Activated naive CD4-positive, alpha-beta T cell treated with anti-CD3 and anti-CD28 coated beads, Interleukin-2, amount 50 U/mL, for 24 hours (primary cell): ENCODE data around the gene PMS1.
"Not testable (repeated sequence)": the region's sequence is repeated elsewhere in the genome, so short reads cannot be mapped to it uniquely, and the experiment has no call there.

Experiments used
- H3K27ac Mint-ChIP-seq: one replicate; pipeline ENCODE4 v1.8.0; 2021; ENCODE audit warnings: mild to moderate bottlenecking, mixed read lengths
- H3K27me3 Mint-ChIP-seq: one replicate; pipeline ENCODE4 v1.8.0; 2021; ENCODE audit warnings: mixed read lengths
- H3K36me3 Mint-ChIP-seq: one replicate; pipeline ENCODE4 v1.8.0; 2021; ENCODE audit warnings: mixed read lengths
- H3K4me1 Mint-ChIP-seq: one replicate; pipeline ENCODE4 v1.8.0; 2021; ENCODE audit warnings: mixed read lengths
- H3K4me3 Mint-ChIP-seq: one replicate; pipeline ENCODE4 v1.8.0; 2021; ENCODE audit warnings: mild to moderate bottlenecking, mixed read lengths
- H3K9me3 Mint-ChIP-seq: one replicate; pipeline ENCODE4 v1.8.0; 2021; ENCODE audit warnings: mixed read lengths

Gene PMS1

DNA sequence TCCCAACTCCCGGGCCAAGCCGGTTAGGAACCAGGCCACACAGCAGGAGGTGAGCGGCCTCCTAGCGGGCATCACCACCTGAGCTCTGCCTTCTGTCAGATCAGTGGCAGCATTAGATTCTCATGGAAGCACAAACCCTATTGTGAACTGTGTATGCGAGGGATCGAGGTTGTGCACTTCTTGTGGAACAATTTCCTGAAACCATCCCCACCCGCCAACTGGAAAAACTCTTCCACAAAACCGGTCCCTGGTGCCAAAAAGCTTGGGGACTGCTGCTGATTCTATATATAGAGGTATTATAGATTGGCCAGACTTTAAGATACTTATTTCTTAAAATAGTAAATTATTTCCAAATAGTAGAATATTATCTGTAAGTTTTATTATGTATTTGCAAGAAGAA is 89.4 kb downstream of the PMS1 start:
- no peak overlapping the region for H3K27ac Mint-ChIP-seq
- peaks cover 32% of the 10 kb centered on the region for H3K36me3 Mint-ChIP-seq

DNA sequence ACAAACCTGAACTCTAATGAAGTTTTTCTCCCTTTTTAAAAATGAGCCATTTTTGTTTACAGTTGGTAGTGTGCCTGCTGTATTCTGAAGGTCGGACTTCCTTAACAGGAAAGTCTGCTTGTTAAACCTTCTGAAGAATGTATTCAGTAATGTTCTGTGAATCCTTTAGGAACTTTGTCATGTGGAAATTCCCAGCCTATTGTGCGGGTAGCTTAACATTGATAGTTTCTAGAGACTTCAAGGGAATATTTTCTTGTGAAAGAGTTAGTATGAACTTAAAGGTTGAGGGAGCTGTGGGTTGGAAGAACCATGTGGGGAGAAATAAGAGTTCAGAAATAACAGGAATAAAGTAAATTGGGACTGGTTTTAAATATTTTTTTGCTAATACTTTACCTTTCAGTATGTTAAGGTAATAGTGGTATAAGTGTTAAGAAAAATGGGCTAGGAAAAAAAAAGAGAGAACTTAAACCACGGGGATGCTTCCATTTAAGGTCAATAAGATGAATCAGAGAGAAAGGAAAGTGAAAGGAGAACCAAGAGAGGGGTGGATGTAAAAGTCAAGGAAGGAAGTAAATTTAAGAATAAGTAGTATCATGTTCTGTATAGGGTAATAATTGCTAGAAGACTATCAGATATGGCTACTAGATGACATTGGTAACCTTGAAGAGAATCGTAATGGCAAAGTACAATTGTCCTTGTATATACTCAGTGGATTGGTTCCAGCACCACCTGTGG is 90.5 kb downstream of the PMS1 start:
- Mint-ChIP-seq H3K4me1 (peaks cover 17% of the 10 kb centered on the region), H3K36me3 (peaks cover 31% of the 10 kb centered on the region), H3K27me3 (no peaks in the 10 kb centered on the region), H3K27ac (no peak overlapping the region), H3K4me3 (no peak overlapping the region), H3K9me3 (no peaks in the 10 kb centered on the region)

More for the DNA sequence above, 89.4 kb downstream of the PMS1 start:
- H3K9me3 Mint-ChIP-seq, result no peaks in the 10 kb centered on the region
- H3K27me3 Mint-ChIP-seq, result no peaks in the 10 kb centered on the region
- no peak overlapping the region for H3K4me3 Mint-ChIP-seq
- H3K4me1 Mint-ChIP-seq, result peaks cover 17% of the 10 kb centered on the region

DNA sequence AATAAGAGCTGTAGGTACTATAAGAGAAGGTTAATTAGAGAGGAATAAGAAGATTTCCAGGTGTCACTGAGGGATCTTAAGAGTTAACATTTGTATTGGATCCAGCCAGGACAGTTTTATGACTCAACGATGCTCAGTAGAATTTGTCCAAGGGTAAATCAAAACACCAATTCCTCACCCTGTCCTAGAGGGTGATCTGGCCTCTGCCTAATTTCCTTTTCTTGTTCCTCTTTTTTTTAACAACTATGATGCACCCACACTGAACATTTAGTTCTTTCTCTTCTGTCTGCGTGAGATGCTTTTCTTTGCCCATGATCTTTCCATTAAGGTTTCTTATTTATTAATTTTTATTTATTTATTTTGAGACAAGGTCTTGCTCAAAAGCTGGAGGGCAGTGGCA is 92.0 kb downstream of the PMS1 start:
- Mint-ChIP-seq H3K9me3 (no peaks in the 10 kb centered on the region), H3K27me3 (no peaks in the 10 kb centered on the region), H3K4me3 (no peak overlapping the region), H3K27ac (no peak overlapping the region), H3K36me3 (peaks cover 27% of the 10 kb centered on the region), H3K4me1 (peaks cover 17% of the 10 kb centered on the region)

DNA sequence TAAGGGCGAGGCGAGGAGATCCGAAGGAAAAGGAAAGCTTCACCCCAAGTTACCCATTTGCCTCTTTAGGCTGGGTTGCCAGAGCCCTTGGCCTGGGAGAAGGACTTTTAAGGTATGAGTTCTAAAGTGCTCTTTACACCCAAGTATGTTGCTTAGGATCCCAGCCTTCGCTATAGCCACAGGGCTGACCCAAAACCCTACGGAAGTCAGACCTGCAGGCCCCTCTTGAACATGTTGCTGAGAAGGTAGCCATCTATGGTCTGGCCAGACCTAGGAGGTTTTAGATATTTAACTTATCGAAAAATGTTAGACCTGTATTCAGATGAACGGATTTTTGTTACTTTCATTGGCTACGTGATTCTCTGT is 95.4 kb downstream of the PMS1 start:
- no peaks in the 10 kb centered on the region for H3K9me3 Mint-ChIP-seq
- no peaks in the 10 kb centered on the region for H3K27me3 Mint-ChIP-seq
- H3K36me3 Mint-ChIP-seq, result peaks cover 19% of the 10 kb centered on the region
- peaks cover 10% of the 10 kb centered on the region for H3K4me1 Mint-ChIP-seq
- H3K4me3 Mint-ChIP-seq, result no peak overlapping the region
- H3K27ac Mint-ChIP-seq, result no peak overlapping the region

GRCh38 chr2:189880429-189880828 is 96.2 kb downstream of the PMS1 start:
- H3K4me1 Mint-ChIP-seq, result peaks cover 3% of the 10 kb centered on the region
- no peak overlapping the region for H3K27ac Mint-ChIP-seq
- H3K36me3 Mint-ChIP-seq, result peaks cover 14% of the 10 kb centered on the region
- no peaks in the 10 kb centered on the region for H3K9me3 Mint-ChIP-seq
- no peaks in the 10 kb centered on the region for H3K27me3 Mint-ChIP-seq
- no peak overlapping the region for H3K4me3 Mint-ChIP-seq

GRCh38 chr2:189880832-189881492 is 96.7 kb downstream of the PMS1 start:
- H3K4me3 Mint-ChIP-seq, result no peak overlapping the region
- H3K27me3 Mint-ChIP-seq, result no peaks in the 10 kb centered on the region
- no peak overlapping the region for H3K27ac Mint-ChIP-seq
- peaks cover 3% of the 10 kb centered on the region for H3K4me1 Mint-ChIP-seq
- H3K9me3 Mint-ChIP-seq, result no peaks in the 10 kb centered on the region
- peaks cover 13% of the 10 kb centered on the region for H3K36me3 Mint-ChIP-seq

DNA sequence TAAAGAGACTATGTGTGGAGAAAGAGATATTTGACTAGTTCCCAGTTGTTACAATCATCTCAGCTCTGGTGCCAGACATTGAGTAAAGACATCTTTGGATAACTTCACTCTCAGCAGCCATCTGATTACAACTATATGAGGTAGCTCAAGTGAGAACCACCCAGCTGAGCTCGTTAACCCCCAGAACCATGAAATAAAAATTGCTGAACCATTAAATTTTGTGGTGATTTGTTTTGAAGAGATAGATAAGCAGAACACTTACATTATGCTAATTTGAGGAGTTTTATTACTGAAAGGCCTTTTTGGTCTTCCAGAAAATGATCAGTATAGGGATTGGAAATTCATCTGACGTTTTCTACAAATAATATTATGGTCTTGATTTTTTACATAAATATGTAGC is 101.1 kb downstream of the PMS1 start:
- Mint-ChIP-seq H3K4me1 (no peaks in the 10 kb centered on the region), H3K4me3 (no peak overlapping the region), H3K27me3 (peaks cover 10% of the 10 kb centered on the region), H3K36me3 (peaks cover 2% of the 10 kb centered on the region), H3K27ac (no peak overlapping the region), H3K9me3 (no peaks in the 10 kb centered on the region)

DNA sequence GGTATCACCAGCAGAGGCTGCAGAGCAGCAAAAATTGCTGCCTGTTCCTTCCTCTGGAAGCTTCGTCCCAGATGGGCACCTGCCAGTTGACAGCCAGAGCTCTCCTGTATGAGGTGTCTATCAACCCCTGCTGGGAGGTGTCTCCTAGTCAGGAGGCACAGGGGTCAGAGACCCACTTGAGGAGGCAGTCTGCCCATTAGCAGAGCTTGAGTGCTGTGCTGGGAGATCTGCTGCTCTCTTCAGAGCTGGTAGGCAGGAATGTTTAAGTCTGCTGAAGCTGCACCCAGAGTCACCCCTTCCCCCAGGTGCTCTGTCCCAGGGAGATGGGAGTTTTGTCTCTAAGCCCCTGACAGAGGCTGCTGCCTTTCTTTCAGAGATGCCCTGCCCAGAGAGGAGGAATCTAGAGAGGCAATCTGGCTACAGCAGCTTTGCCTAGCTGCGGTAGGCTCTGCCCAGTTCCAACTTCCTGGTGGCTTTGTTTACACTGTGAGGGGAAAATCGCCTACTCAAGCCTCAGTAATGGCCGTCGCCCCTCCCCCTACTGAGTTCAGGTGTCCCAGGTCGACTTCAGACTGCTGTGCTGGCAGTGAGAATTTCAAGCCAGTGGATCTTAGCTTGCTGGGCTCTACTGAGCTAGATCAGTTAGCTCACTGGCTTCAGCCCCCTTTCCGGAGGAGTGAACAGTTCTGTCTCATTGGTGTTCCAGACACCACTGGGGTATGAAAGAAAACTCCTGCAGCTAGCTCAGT is 108.5 kb downstream of the PMS1 start:
- H3K27me3 Mint-ChIP-seq, H3K4me3 Mint-ChIP-seq, H3K4me1 Mint-ChIP-seq, H3K9me3 Mint-ChIP-seq, H3K27ac Mint-ChIP-seq, H3K36me3 Mint-ChIP-seq: not testable (repeated sequence)

GRCh38 chr2:189896809-189897208 is 112.6 kb downstream of the PMS1 start:
- peaks cover 2% of the 10 kb centered on the region for H3K36me3 Mint-ChIP-seq
- no peaks in the 10 kb centered on the region for H3K9me3 Mint-ChIP-seq
- H3K27me3 Mint-ChIP-seq, result peaks cover 8% of the 10 kb centered on the region
- no peaks in the 10 kb centered on the region for H3K4me1 Mint-ChIP-seq
- no peak overlapping the region for H3K4me3 Mint-ChIP-seq
- H3K27ac Mint-ChIP-seq, result no peak overlapping the region

DNA sequence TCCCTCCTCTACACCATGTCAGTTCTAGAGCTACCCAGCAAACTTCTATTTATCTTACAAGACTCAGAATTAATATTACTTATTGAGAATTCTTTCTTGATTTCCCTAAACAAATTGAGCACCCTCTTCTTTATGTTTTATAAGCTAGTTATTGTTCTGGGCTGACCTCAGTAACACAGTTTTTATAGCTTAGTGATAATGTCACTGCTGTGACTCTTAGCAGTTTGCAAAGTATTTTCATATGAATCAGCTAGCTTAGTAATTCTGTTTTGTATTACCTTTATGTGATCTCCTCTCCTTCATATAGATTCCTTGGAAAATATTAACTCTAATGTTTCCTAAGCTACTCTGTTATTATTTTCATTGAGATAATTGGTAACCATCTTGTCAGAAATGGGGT is 114.9 kb downstream of the PMS1 start:
- H3K9me3 Mint-ChIP-seq, result no peaks in the 10 kb centered on the region
- no peaks in the 10 kb centered on the region for H3K36me3 Mint-ChIP-seq
- peaks cover 13% of the 10 kb centered on the region for H3K27me3 Mint-ChIP-seq
- no peaks in the 10 kb centered on the region for H3K4me1 Mint-ChIP-seq
- H3K4me3 Mint-ChIP-seq, result no peak overlapping the region
- no peak overlapping the region for H3K27ac Mint-ChIP-seq

DNA sequence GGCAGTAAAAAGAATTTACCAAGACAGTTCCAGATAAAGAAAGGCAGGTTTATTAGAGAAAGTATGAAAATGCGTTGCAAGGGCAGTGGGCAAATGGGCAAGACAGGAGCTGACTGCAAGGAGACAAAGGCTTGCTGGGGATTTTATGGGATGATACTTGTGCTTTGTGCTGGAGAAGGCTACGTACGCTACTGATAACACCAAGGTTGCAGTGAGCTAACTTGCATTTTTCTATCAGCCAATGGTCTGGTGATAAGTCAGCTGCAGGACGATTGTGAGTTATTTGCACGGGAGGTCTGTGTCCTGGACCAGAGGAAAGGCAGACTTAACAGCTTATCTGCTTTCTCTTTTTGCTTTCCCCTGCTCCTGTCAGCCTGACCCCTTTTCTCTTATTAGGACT is 116.5 kb downstream of the PMS1 start:
- Mint-ChIP-seq H3K4me1 (no peaks in the 10 kb centered on the region), H3K4me3 (no peak overlapping the region), H3K36me3 (no peaks in the 10 kb centered on the region), H3K27me3 (peaks cover 12% of the 10 kb centered on the region), H3K27ac (no peak overlapping the region), H3K9me3 (no peaks in the 10 kb centered on the region)

DNA sequence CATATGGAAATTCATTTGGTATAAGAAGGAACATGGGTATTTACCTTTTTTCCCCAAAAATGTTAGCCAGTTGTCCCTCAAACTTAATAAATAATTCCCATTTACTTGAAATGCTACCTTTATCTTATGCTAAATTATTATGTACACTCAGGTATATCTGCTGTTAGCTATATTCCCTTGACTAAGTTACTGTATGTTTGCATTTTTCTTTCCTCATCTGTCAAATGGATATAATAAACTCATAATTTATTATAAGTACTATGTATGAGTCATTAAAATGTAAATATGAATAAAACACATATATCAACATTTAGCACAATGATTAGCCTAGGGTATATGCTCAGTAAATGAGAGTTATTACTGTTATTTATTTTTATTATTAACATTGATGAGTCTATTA is 117.4 kb downstream of the PMS1 start:
- no peaks in the 10 kb centered on the region for H3K4me1 Mint-ChIP-seq
- H3K27ac Mint-ChIP-seq, result no peak overlapping the region
- H3K36me3 Mint-ChIP-seq, result no peaks in the 10 kb centered on the region
- H3K9me3 Mint-ChIP-seq, result no peaks in the 10 kb centered on the region
- H3K4me3 Mint-ChIP-seq, result no peak overlapping the region
- peaks cover 10% of the 10 kb centered on the region for H3K27me3 Mint-ChIP-seq

DNA sequence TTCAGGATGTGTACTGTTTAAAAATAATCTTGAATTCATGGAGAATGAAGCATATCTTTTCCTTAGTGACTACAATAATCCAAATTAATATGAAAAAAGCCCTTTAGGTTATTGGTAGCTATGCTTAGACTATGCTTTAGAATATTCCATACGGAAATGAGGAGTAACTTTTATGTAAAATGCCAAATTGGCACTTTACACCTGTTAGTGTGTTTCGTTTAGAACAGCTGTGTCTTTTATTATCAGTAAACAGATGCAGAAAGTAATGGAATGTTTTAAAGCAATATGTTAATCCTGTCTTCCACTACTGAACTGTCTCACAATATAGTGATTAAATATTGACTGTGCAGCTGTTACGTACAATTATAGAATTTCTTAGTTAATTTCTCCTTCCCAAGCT is 129.6 kb downstream of the PMS1 start:
- H3K27me3 Mint-ChIP-seq, result peaks cover 10% of the 10 kb centered on the region
- H3K36me3 Mint-ChIP-seq, result no peaks in the 10 kb centered on the region
- H3K9me3 Mint-ChIP-seq, result peaks cover 8% of the 10 kb centered on the region

DNA sequence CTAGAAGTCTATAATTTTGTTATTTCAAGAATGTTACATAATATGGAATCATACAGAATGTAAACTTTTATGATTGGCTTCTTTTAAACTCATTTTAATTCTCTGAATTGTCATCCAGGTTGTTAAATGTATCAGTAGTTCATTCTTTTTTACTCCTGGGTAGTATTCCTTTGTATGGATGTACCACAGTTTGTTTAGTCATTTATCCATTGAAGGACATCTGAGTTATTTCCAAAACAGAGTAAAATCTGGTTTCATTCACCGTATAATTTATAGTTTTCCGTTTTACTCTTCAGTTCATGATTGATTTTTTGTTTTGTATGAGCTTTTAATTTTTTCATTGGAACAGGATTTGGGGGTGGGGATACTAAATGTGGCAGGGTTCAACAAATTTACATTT is 132.4 kb downstream of the PMS1 start:
- no peaks in the 10 kb centered on the region for H3K9me3 Mint-ChIP-seq
- no peaks in the 10 kb centered on the region for H3K36me3 Mint-ChIP-seq
- H3K27me3 Mint-ChIP-seq, result peaks cover 16% of the 10 kb centered on the region
- no peaks in the 10 kb centered on the region for H3K4me1 Mint-ChIP-seq
- H3K4me3 Mint-ChIP-seq, result no peak overlapping the region
- no peak overlapping the region for H3K27ac Mint-ChIP-seq

More for the DNA sequence above, 129.6 kb downstream of the PMS1 start:
- no peak overlapping the region for H3K27ac Mint-ChIP-seq
- H3K4me1 Mint-ChIP-seq, result no peaks in the 10 kb centered on the region
- no peak overlapping the region for H3K4me3 Mint-ChIP-seq
